GM19452 (cell line): ENCODE results near the gene NT5E.

Source experiments
- ATAC-seq: cut with Tn5 transposase; IDR thresholded peaks from one replicate; pipeline ENCODE4 v1.9.1; 2021; ENCODE audit not compliant: unreplicated experiment

The NT5E gene

GRCh38 chr6:85421181-85421580 lies 28.7 kb upstream of the NT5E start:
- ATAC-seq = no peak

GRCh38 chr6:85421972-85422371 lies 27.9 kb upstream of the NT5E start:
- ATAC-seq = no peak

GRCh38 chr6:85422996-85423395 lies 26.9 kb upstream of the NT5E start:
- ATAC-seq = no peak

GRCh38 chr6:85424981-85425380 lies 24.9 kb upstream of the NT5E start:
- no peak for ATAC-seq

- no peak for ATAC-seq
These were observed 23.9 kb upstream of the NT5E start for GRCh38 chr6:85425997-85426396.

GRCh38 chr6:85428486-85428885 lies 21.4 kb upstream of the NT5E start:
- no peak for ATAC-seq

- no peak for ATAC-seq
These were observed 20.5 kb upstream of the NT5E start for GRCh38 chr6:85429346-85429745.

GRCh38 chr6:85431271-85431670 lies 18.6 kb upstream of the NT5E start:
- ATAC-seq = no peak

GRCh38 chr6:85432554-85432953 lies 17.3 kb upstream of the NT5E start:
- no peak for ATAC-seq

GRCh38 chr6:85435851-85436250 lies 14.0 kb upstream of the NT5E start:
- no peak for ATAC-seq

GRCh38 chr6:85436411-85436810 lies 13.5 kb upstream of the NT5E start:
- no peak for ATAC-seq

- ATAC-seq = no peak
These were observed 12.9 kb upstream of the NT5E start for GRCh38 chr6:85436939-85437495.

- no peak for ATAC-seq
These were observed 6.3 kb upstream of the NT5E start for GRCh38 chr6:85443349-85444117.

GRCh38 chr6:85449388-85449817 lies 480 bp upstream of the NT5E start:
- peak; percentile 63 for ATAC-seq

- ATAC-seq = no peak
These were observed 1.9 kb downstream of the NT5E start for GRCh38 chr6:85451565-85452306.

- no peak for ATAC-seq
These were observed 2.6 kb downstream of the NT5E start for GRCh38 chr6:85452441-85452881.

- ATAC-seq = no peak
These were observed 3.2 kb downstream of the NT5E start for GRCh38 chr6:85453052-85453451.

- no peak for ATAC-seq
These were observed 3.6 kb downstream of the NT5E start for GRCh38 chr6:85453490-85453889.

GRCh38 chr6:85455471-85456026 lies 5.7 kb downstream of the NT5E start:
- no peak for ATAC-seq

- ATAC-seq = no peak
These were observed 6.9 kb downstream of the NT5E start for GRCh38 chr6:85456782-85457181.

- no peak for ATAC-seq
These were observed 8.3 kb downstream of the NT5E start for GRCh38 chr6:85458184-85458583.

- no peak for ATAC-seq
These were observed 8.9 kb downstream of the NT5E start for GRCh38 chr6:85458782-85459181.
